Body of pancreas (tissue), 4 donors: ENCODE measurements around the gene IQSEC1.

Experiments used
- POLR2A ChIP-seq, 3 donors: fragments of 450-650 bp; IDR thresholded peaks; one replicate each; pipeline ENCODE4 v1.6.1; 2016; ENCODE audit warnings: antibody characterized with exemption in 3 of 3, mild to moderate bottlenecking in 2 of 3
- TF ChIP-seq, protein P1 (sequence below), 7 experiments: fragments of 450-650 bp in 4 of 7; fragments of 200-600 bp in 3 of 7; sonication (generic) in 3 of 7; IDR thresholded peaks; one replicate each; pipeline ENCODE4 v1.5.1; 2016 to 2019; ENCODE audit warnings: antibody characterized with exemption in 7 of 7

DNA sequence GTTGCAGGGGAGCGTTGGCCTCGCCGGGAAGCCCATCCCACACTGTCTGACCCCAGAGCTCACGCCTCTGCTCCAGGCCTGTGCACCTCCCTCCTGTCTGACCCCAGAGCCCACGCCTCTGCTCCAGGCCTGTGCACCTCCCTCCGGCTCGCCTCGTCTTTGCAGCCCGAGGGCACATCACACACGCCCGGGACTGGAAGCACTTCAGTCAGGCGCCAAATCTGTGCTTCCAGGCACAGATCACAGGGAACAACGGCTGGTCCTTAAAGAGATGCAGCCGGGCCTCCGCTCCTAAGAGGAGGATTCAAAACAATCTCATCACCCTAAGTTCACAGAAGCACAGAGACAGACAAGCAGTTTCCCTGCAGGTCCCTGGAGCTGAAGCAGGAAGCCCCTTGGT is 128.8 kb downstream of the IQSEC1 start:
- no peak for TF ChIP-seq POLR2A (IDR thresholded peaks at IDR 0.05)
- TF ChIP-seq, protein P1, sequence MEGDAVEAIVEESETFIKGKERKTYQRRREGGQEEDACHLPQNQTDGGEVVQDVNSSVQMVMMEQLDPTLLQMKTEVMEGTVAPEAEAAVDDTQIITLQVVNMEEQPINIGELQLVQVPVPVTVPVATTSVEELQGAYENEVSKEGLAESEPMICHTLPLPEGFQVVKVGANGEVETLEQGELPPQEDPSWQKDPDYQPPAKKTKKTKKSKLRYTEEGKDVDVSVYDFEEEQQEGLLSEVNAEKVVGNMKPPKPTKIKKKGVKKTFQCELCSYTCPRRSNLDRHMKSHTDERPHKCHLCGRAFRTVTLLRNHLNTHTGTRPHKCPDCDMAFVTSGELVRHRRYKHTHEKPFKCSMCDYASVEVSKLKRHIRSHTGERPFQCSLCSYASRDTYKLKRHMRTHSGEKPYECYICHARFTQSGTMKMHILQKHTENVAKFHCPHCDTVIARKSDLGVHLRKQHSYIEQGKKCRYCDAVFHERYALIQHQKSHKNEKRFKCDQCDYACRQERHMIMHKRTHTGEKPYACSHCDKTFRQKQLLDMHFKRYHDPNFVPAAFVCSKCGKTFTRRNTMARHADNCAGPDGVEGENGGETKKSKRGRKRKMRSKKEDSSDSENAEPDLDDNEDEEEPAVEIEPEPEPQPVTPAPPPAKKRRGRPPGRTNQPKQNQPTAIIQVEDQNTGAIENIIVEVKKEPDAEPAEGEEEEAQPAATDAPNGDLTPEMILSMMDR (IDR thresholded peaks at IDR 0.05), result no peak
